ENCODE results near the gene OR7G1. TPM values are rescaled to one million over a fixed set of nuclear protein-coding genes. Genes with fewer than 3 reads are reported as not detected.

Gene OR7G1
- total and polyA plus RNA-seq, 2 of the 4 experiments (the other 2 are of a cell fraction) = not detected

DNA sequence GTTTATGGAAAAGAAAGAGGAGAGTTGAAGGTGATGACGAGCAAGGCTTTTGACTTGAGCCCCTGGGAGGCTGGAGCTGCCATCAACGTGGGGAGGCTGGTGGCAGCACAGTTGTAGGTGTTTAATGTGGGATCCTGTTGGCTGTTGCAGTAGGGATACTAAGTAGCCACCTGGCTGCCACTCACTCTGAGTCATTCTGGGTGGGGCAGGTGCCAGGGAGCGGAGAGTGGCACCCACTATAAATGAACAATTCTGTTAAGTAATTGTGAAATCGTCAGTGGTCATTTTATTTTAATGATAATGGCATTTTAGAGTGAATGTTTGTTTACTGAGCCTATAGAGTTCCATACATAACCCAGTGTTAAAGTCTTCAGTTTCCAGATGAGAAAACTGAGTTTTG, 34.4 kb upstream of the OR7G1 start:
- no peak overlapping the region for H2BK15ac ChIP-seq (ENCODE audit: low read depth, low read length)
- H3K9me1 ChIP-seq (ENCODE audit: insufficient read depth, low read length) = no peaks in the 10 kb centered on the region
- in situ Hi-C loops (cut with MboI; ENCODE audit: low sequenced_read_pairs) (loop anchor here (25.0 kb wide), 1 partner anchor 912 kb away; no protein-coding TSS in a partner anchor), dilution Hi-C loops (cut with HindIII; ENCODE audit: low sequenced_read_pairs, unreplicated experiment) (no loop called here), intact Hi-C loops (cut with micrococcal nuclease) (no loop called here)
- no peak overlapping the region for H3K27ac ChIP-seq (ENCODE audit: insufficient read depth, low read length)
- TF ChIP-seq, protein P1, sequence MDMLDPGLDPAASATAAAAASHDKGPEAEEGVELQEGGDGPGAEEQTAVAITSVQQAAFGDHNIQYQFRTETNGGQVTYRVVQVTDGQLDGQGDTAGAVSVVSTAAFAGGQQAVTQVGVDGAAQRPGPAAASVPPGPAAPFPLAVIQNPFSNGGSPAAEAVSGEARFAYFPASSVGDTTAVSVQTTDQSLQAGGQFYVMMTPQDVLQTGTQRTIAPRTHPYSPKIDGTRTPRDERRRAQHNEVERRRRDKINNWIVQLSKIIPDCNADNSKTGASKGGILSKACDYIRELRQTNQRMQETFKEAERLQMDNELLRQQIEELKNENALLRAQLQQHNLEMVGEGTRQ (IDR thresholded peaks at IDR 0.05; ENCODE audit: low read depth, low read length) = no peak
- no peak for TF ChIP-seq NFE2L2 (IDR thresholded peaks at IDR 0.05; ENCODE audit: low read depth, low read length)
- TF ChIP-seq RFX5 (IDR thresholded peaks at IDR 0.05; ENCODE audit: low read depth, low read length) = no peak
- TF ChIP-seq, protein P2, sequence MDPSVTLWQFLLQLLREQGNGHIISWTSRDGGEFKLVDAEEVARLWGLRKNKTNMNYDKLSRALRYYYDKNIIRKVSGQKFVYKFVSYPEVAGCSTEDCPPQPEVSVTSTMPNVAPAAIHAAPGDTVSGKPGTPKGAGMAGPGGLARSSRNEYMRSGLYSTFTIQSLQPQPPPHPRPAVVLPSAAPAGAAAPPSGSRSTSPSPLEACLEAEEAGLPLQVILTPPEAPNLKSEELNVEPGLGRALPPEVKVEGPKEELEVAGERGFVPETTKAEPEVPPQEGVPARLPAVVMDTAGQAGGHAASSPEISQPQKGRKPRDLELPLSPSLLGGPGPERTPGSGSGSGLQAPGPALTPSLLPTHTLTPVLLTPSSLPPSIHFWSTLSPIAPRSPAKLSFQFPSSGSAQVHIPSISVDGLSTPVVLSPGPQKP (IDR thresholded peaks at IDR 0.05; ENCODE audit: borderline replicate concordance, low read depth, low read length) = no peak
- TF ChIP-seq BHLHE40 (IDR thresholded peaks at IDR 0.05; ENCODE audit: low read depth, low read length) = no peak
- no peak for TF ChIP-seq POLR2A (IDR thresholded peaks at IDR 0.05; ENCODE audit: low read depth, low read length)
- no peak for TF ChIP-seq MAFK (IDR thresholded peaks at IDR 0.05; ENCODE audit: low read depth, low read length)
- TF ChIP-seq MXI1 (IDR thresholded peaks at IDR 0.05; ENCODE audit: borderline replicate concordance, low read depth, low read length) = no peak
- TF ChIP-seq SMC3 (IDR thresholded peaks at IDR 0.05; ENCODE audit: low read depth, low read length) = no peak
- TF ChIP-seq, protein P3, sequence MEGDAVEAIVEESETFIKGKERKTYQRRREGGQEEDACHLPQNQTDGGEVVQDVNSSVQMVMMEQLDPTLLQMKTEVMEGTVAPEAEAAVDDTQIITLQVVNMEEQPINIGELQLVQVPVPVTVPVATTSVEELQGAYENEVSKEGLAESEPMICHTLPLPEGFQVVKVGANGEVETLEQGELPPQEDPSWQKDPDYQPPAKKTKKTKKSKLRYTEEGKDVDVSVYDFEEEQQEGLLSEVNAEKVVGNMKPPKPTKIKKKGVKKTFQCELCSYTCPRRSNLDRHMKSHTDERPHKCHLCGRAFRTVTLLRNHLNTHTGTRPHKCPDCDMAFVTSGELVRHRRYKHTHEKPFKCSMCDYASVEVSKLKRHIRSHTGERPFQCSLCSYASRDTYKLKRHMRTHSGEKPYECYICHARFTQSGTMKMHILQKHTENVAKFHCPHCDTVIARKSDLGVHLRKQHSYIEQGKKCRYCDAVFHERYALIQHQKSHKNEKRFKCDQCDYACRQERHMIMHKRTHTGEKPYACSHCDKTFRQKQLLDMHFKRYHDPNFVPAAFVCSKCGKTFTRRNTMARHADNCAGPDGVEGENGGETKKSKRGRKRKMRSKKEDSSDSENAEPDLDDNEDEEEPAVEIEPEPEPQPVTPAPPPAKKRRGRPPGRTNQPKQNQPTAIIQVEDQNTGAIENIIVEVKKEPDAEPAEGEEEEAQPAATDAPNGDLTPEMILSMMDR (conservative IDR thresholded peaks at IDR 0.05; ENCODE audit: low read depth, low read length) = no peak
- TF ChIP-seq CHD1 (IDR thresholded peaks at IDR 0.05; ENCODE audit: low read depth, low read length) = no peak
- TF ChIP-seq RAD21 (IDR thresholded peaks at IDR 0.05; ENCODE audit: low read length) = no peak
- no peak for TF ChIP-seq CEBPB (IDR thresholded peaks at IDR 0.05; ENCODE audit: low read depth, low read length)
- TF ChIP-seq RCOR1 (IDR thresholded peaks at IDR 0.05; ENCODE audit: insufficient replicate concordance, low read length) = no peak
- TF ChIP-seq MAZ (IDR thresholded peaks at IDR 0.05; ENCODE audit: borderline replicate concordance, low read depth, low read length) = no peak
- no peak for TF ChIP-seq FOS (IDR thresholded peaks at IDR 0.05; ENCODE audit: low read depth, low read length)
- no peaks in the 10 kb centered on the region for H3K27me3 ChIP-seq (ENCODE audit: control insufficient read depth, insufficient read depth, low read length)
- H3K14ac ChIP-seq (replicated peaks; ENCODE audit: low read depth, low read length) = no peak overlapping the region
- peaks cover 21% of the 10 kb centered on the region for H4K20me1 ChIP-seq (ENCODE audit: insufficient read depth, low read length)
- H3K79me1 ChIP-seq (ENCODE audit: low read depth in 1 of 2, low read length in 2 of 2) = peaks cover 12 to 18% of the 10 kb centered on the region in 2 experiments
- DNase-seq (no peak), ATAC-seq (ENCODE audit: low read depth) (no peak)
- H3K9me3 ChIP-seq (ENCODE audit: control insufficient read depth, insufficient read depth, low read length) = peaks cover 49% of the 10 kb centered on the region
- 100% methylated on average over 1 of the region's 4 CpGs; no CpG with 5 or more reads in 1 of the 2 experiments for WGBS, 2 experiments (ENCODE audit: extremely low coverage in 2 of 2, insufficient read length in 1 of 2)
- POLR2A ChIA-PET (ENCODE audit: unreplicated experiment) = no interaction called here
- H2BK20ac ChIP-seq (ENCODE audit: low read depth, low read length) = no peak overlapping the region
- H2AFZ ChIP-seq (replicated peaks; ENCODE audit: low read length, poor library complexity) = no peak overlapping the region
- H4K91ac ChIP-seq (ENCODE audit: insufficient read depth, low read depth, low read length) = no peak overlapping the region
- H2AK5ac ChIP-seq (ENCODE audit: low read depth, low read length) = no peak overlapping the region
- no peak overlapping the region for H4K8ac ChIP-seq (ENCODE audit: low read depth in 2 of 2, low read length in 2 of 2)
- H3K18ac ChIP-seq (ENCODE audit: low read depth, low read length) = no peak overlapping the region
- H4K5ac ChIP-seq (ENCODE audit: low read depth, low read length) = no peak overlapping the region
- H2BK5ac ChIP-seq (ENCODE audit: low read depth, low read length, poor library complexity, severe bottlenecking) = no peak overlapping the region
- no peak overlapping the region for H2AK9ac ChIP-seq (replicated peaks; ENCODE audit: low read depth, low read length, poor library complexity)
- no peak overlapping the region for H3K56ac ChIP-seq (ENCODE audit: extremely low read depth, insufficient read depth, low read length)
- CTCF ChIA-PET = no interaction called here
- H3K4ac ChIP-seq (ENCODE audit: low read depth, low read length) = no peak overlapping the region
- no peak overlapping the region for H2BK120ac ChIP-seq (ENCODE audit: low read depth, low read length)
- no peak overlapping the region for H3K4me3 ChIP-seq (ENCODE audit: insufficient read depth, low read depth, low read length)
- BruUV-seq (replicated peaks) = no TSS peak
- no peak overlapping the region for H3K23ac ChIP-seq (ENCODE audit: low read depth, low read length)
- H3K4me1 ChIP-seq (ENCODE audit: control insufficient read depth, insufficient read depth, low read length) = no peaks in the 10 kb centered on the region
- no peak overlapping the region for H3K4me2 ChIP-seq (ENCODE audit: low read depth, low read length)
- H3K9ac ChIP-seq (ENCODE audit: low read depth, low read length) = no peak overlapping the region
- H3K36me3 ChIP-seq (ENCODE audit: control insufficient read depth, insufficient read depth, low read length) = peaks cover 34% of the 10 kb centered on the region
